Activated CD4-positive, alpha-beta T cell treated with anti-CD3 and anti-CD28 coated beads, Interleukin-2, amount 50 U/mL, for 48 hours (primary cell): ENCODE results near the gene FAM53B.
A peak's percentile ranks its signal among the peaks of the same experiment; 100 is the strongest.

Experiments
- DNase-seq, 2 experiments: peaks; one replicate each; pipeline ENCODE4 v3.0.0-alpha.2; 2020

The FAM53B gene

DNA sequence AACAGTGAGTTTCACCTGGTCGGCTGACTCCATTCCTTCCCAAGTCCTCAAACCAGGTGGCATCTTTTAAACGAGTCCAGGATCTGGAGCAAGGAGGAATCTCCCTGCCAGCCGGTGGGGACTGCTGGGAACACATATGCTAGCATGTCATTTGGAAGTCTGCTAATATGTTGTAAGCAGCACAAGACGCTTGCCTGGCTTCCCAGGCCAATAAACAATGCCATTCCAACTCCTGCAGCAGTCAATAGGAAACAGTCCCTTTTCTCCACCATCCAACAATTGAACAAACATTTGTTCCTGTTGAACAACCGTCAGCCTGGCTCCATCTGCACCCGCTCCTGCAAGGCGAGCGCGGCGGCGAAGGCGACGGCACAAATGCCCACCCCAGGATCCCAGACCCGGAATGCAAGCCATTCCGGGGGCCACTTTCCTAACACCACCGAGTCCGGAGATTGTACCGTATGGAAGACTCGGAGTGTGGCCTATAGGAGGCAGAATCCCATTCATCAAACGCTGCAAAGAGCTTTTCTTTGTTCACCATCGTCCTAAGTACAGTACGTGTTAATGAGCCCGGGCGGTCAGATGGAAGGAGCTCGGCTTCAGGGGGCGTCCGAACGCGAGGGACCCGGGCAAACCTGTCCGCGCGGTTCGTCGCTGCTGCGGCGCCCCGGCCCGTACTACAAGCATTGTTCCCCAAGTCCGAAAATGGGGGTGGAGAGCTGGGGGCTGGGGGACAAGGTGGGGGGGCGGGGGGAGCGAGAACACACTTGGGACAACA is 1.6 kb downstream of the FAM53B start:
- DNase-seq, result peak in 1 of 2 experiments; percentile 10

DNA sequence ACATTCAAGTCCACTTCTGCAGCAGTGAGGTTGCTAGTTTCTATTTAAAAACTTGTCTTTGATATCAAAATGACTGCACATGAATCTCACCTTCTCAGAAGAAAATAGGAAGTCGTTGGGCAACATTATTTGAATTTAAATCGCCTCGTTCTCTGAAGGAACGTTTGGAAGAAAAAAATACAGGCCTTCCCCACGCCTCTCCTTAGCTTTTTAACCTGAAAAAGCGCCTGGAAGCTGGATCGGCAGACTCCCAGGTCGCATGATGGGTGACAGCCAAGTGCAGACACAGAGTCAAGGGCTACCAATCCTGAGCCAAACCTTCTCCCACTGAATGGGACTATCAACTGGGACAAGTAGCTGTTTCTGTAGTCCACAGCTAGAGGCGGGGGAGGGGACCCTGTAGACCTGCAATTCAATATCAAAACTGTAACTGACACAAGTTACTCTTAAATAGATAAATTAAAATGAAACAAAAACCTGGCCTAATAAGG is 2.2 kb downstream of the FAM53B start:
- DNase-seq, result peak in 1 of 2 experiments; percentile 43

- peak; percentile 81 to 85 for DNase-seq
Measured at GRCh38 chr10:124741281-124741921, 2.8 kb downstream of the FAM53B start.

DNA sequence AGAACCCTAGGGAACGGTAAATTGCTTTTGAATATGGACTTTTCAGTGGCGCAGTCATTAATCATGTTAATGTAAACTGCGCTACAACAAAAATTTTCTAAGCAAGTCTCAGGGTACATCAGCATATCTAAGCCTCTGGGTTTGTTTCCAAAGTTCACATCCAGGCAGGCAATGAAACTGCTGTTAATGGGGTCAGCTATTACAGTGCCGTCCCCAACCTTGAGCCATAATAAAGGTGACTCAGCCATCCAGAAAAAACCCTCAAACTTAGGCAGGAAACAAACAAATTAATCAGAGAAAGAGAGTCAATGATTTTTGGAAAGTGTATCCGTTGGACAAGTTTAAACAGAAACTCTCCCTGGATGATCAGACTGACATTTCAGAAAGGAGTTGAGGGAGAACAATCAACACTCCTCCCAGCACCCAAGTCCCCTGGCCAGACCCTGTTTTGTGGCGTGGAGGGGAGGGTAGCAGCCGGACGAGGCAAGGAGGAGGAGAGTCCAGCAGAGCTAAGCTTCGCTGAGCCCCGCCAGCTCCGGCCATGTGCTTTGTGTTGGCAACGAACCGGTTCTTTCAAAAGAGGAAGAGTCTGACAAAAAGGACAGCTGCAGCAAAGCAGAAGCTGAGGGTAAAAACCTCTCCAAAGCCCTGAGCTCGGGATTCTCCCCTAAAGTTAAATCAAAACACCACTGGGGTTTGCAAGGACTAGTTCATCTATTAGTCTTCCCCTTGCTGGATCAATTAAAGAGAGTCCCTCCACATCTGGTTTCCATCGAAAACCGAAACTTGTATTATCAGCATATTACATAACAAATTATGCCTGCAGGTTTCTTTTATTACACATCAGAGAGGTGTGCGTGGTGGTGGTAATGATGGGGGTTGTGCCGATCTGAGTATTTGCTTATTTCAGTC is 3.6 kb downstream of the FAM53B start:
- no peak for DNase-seq

GRCh38 chr10:124739986-124740368 is 4.2 kb downstream of the FAM53B start:
- no peak for DNase-seq

GRCh38 chr10:124739119-124739921 is 4.9 kb downstream of the FAM53B start:
- DNase-seq, result no peak

DNA sequence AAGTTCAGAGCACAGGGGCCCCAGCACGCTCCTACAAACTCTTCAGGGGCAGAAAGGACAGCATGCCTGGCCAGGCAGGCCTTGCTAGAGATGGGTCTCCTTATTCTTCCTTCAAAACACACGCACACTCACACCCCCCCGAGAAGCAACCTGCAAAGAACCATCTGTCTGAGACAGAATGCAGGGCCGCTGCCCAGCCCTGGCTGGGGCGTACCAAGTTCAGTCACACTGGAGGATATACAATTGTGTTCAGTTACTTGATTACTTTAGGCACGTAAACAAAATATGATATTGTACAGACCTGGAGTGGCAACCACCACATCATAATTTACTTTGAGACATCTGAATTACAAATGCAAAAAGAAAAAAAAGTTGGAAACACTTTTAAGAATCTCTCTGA is 5.7 kb downstream of the FAM53B start:
- DNase-seq, result no peak

DNA sequence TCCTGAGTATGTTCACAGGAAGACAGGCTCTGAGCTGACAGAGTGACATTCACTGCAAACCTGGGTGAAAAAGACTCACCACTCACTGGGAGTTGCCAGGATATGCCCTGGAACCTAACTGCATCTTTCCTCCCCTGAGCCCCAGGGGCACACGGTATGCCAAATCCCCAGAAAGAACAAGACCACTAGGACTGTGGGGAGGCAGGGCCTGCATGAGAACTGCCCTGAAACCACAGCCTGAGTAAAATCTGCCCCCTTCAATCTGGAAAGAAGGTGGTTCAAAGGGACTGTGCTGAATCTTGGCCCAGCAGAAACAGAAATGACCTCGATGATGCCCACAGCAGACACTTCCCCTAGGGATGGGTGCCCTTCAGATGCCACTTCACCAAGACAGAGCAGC is 6.5 kb downstream of the FAM53B start:
- no peak for DNase-seq

GRCh38 chr10:124737221-124737620 is 7.0 kb downstream of the FAM53B start:
- DNase-seq, result no peak

DNA sequence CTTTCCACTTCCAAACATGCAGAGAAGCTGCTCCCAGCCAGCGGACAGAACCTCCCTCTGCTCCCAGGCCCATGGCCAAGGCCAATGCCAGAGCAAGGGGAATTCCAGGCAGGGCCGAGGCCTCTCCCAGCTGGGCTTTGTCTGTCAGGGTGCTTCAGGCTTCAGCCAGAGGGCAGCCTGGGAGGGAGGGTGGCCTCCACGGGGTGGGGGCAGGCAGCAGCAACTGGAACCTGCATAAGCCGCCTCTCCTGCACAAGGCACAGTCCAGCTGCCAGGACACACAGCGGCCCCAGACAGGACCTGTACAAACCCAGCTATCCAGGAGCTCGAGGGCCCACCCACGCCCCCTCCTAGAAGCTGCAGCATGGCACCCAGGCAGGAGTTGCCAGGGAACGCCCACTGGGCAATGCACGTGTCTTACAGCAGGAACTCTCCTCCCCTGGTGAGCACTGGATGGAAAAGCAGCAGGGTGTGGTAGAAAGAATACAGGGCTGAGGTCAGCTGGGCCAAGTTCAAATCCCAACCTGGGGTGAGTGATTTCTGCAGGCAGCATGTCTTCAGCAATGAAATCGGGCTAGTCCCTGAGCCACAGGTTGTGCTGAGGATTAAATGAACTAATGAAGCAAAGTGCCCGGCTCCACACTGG is 7.6 kb downstream of the FAM53B start:
- no peak for DNase-seq

GRCh38 chr10:124735491-124736286 is 8.5 kb downstream of the FAM53B start:
- DNase-seq, result no peak

DNA sequence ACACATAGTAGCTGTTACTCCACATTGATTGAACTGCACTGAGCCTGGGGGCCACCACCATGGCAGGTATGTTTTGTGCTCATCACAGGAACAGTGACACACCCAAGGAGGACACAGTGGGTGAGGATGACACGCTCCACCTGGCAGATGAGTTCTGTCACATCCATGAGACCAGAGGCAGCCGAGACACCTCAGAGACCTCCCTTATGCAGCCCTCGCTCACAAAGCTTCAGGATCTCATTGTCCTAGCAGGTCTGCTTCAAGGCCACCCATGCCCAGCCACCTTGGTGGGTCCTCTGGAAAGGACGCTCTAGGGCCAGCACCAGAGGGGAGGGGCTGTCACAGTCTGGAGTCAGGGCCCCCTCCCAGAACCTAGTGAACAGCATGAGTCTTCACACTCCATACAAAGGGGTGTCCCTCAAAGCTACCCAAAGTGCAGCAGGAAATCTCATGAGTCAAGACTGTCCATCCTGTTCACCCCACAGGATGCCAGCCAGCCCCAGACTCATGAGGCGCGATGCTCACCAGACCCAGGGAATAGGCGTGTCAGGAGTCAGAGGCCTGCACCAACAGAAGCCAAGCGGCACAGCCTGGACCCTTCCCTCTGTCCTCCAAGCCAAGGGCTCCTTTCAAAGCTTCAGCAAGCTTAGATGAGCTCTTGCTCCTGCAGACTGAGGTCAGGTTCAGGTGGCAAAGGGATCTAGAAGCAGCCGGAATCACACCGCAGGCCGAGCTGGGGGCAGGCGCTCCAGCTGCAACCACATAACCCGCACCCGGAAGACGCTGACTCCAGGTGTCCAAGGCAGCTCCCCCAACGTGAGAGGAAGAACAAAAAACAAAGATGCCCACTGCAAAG is 9.6 kb downstream of the FAM53B start:
- DNase-seq, result peak in 1 of 2 experiments; percentile 50

GRCh38 chr10:124733571-124734245 is 10.5 kb downstream of the FAM53B start:
- no peak for DNase-seq

DNA sequence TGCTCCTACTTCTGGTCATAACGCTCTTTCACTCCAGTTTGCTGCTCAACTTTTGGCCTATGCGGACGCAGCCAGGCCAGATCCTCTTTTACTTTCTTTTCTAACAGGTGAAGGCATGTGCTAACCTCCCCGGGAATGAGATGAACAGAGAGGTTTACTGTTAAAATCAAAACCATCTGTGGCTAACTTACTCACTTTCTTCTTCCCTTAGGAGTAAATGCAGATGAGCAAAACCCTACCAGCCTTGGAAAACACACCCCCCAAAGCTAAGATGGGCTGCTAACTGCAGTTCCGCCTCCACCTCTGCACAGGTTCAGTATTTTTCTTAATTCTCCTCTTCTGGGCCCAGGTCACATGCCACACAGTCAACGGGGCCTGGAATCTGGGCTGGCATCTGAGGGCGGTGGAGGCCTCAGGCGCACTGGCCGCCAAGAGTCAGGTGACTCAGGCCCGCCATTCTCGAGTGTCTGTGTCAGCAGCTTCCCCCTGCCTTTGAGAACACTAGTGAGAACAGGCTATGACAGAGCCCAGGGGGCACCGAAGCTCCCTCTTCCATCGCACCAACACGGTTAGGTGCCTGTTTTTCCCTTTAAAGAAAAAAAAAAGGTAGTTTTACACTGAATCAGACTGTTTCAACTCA is 11.1 kb downstream of the FAM53B start:
- peak; percentile 77 to 83 for DNase-seq

DNA sequence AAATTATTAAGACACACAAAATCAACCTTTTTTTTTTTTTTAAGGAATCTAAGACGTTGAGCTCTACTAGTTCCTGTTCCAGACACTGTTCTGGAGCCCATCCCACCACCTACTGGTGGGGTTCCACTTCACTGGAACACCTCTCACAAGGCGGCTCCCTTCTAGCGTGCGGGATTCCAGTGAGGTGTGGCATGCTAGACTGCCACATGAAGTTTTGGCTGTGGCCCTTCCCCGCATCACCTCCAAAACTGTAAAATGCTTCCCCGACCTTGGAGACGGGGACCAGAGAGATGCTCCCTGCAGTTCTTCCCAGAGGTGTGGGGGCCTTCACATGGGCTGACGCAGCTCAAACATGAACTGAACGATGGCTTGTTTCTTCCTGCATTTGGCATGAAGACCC is 12.6 kb downstream of the FAM53B start:
- DNase-seq, result no peak

GRCh38 chr10:124730790-124731189 is 13.4 kb downstream of the FAM53B start:
- no peak for DNase-seq

DNA sequence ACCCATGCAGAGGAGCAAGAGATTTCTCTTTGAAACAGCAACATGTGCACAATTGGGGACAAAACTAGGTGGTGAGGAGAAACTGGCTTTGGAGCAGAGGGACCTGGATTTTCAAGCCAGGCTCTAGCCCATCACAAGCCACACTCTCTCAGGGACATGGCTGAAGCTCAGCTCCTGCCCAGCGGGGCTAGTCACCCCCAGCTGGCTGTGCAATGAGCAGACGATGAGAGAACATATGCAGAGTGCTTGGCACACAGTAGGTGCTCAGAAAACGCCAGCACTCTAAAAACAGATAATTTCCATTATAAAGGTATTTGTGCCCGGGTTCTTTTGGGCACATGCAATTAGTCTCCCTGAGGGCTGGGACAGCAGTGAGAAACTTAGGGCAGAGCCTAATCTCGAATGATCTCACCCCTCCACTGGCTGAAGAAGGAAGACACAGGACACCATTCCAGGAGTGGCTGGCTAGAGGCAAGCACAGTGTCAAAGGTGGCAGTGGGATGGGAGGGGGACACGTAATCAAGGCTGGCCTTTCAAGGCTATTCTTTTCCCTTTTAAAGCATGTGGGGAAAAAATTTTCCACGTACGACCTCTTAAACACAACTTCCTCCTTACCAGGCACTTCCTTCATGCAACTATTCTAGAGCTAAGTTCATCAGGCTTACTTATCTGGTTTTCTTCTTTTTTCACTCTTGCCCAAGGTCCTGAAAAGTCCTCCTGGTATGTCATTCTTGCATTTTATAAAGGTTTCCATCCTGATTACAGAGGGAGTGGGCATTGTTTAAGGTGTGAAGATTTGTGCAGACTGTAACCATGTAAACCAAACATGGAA is 15.1 kb downstream of the FAM53B start:
- DNase-seq, result no peak
